ENCODE results near the gene SELENOF. TPM values are rescaled to one million over a fixed set of nuclear protein-coding genes. Genes with fewer than 3 reads are reported as not detected.

SELENOF gene
- polyA plus RNA-seq, 2 of the 4 experiments (the other 2 are of a cell fraction) = 166 to 311 TPM

- TF ChIP-seq TFCP2L1 (CRISPR knock-in tag; IDR thresholded peaks at IDR 0.05) = no peak
- no peak for TF ChIP-seq MAFK (IDR thresholded peaks at IDR 0.05; ENCODE audit: partially characterized antibody)
- no peak for TF ChIP-seq ESRRA (IDR thresholded peaks at IDR 0.05; ENCODE audit: borderline replicate concordance, low read length)
- no peak for TF ChIP-seq CTCF (IDR thresholded peaks at IDR 0.05)
- TF ChIP-seq MYC (IDR thresholded peaks at IDR 0.05; ENCODE audit: borderline replicate concordance, low read length) = no peak
Measured at GRCh38 chr1:86826856-86827255, 87.1 kb downstream of the SELENOF start (continued).

- H3K9me3 ChIP-seq = no peaks in the 10 kb centered on the region
- ChIA-PET CTCF (no interaction called here), POLR2A (no interaction called here)
- WGBS (ENCODE audit: missing lambda C conversion rate) = 56% methylated on average over 2 of the region's 2 CpGs
- no peak overlapping the region for H3K27ac ChIP-seq
- peaks cover 9% of the 10 kb centered on the region; the same call in 1 of the 3 replicates for H3K4me1 ChIP-seq
- no peak for TF ChIP-seq NPAS2 (CRISPR knock-in tag; IDR thresholded peaks at IDR 0.05; ENCODE audit: borderline replicate concordance)
- no peak for TF ChIP-seq MAFK (IDR thresholded peaks at IDR 0.05; ENCODE audit: partially characterized antibody)
- DNase-seq (ENCODE audit: low read depth in 1 of 2, low spot score in 1 of 2) (no peak), ATAC-seq (no peak), FAIRE-seq (no peak)
- no peak overlapping the region for H3K4me3 ChIP-seq
- H3K4me2 ChIP-seq = no peak overlapping the region
Measured at GRCh38 chr1:86825319-86825718, 88.6 kb downstream of the SELENOF start.

- FAIRE-seq = no peak
- H3K4me1 ChIP-seq = peaks cover 9% of the 10 kb centered on the region; the same call in 1 of the 3 replicates
- H3K4me3 ChIP-seq = no peak overlapping the region
- 35% methylated on average over 3 of the region's 3 CpGs for WGBS (ENCODE audit: missing lambda C conversion rate)
- ChIA-PET CTCF (interaction anchor here (0.9 to 1.3 kb wide), 3 partner anchors 10 to 141 kb away, joined by 3 to 6 read pairs (median 3); no protein-coding TSS in a partner anchor), POLR2A (no interaction called here)
- no peak for ATAC-seq
- no peak for DNase-seq (ENCODE audit: low read depth in 1 of 2, low spot score in 1 of 2)
- H3K9me3 ChIP-seq = no peaks in the 10 kb centered on the region
- no peak overlapping the region for H3K27ac ChIP-seq
- TF ChIP-seq CEBPB (IDR thresholded peaks at IDR 0.05) (no peak), RAD21 (conservative IDR thresholded peaks at IDR 0.05 in 1 of 2, IDR thresholded peaks at IDR 0.05 in 1 of 2) (no peak), KDM5A (IDR thresholded peaks at IDR 0.05) (no peak), ZC3H11A (IDR thresholded peaks at IDR 0.05) (no peak), REST (IDR thresholded peaks at IDR 0.05) (no peak), SREBF2 (IDR thresholded peaks at IDR 0.05) (no peak)
- 0 out of 3 replicates have a peak overlapping the region, but pooled peaks have one; percentile 23 for H3K4me2 ChIP-seq
Measured at GRCh38 chr1:86823821-86824500, 90.0 kb downstream of the SELENOF start.

GRCh38 chr1:86823386-86823785 lies 90.5 kb downstream of the SELENOF start:
- Histone ChIP-seq H3K9me3 (no peaks in the 10 kb centered on the region), H3K4me3 (no peak overlapping the region), H3K27ac (no peak overlapping the region), H3K4me2 (0 out of 3 replicates have a peak overlapping the region, but pooled peaks have one; percentile 23), H3K4me1 (peaks cover 9% of the 10 kb centered on the region; the same call in 1 of the 3 replicates)
- FAIRE-seq (no peak), DNase-seq (ENCODE audit: low read depth in 1 of 2, low spot score in 1 of 2) (no peak), ATAC-seq (no peak)
- WGBS (ENCODE audit: missing lambda C conversion rate) = 45% methylated on average over 2 of the region's 2 CpGs
- POLR2A ChIA-PET = no interaction called here
- CTCF ChIA-PET = interaction anchor here (0.9 to 1.3 kb wide), 2 partner anchors 10 to 141 kb away, joined by 3 to 6 read pairs; no protein-coding TSS in a partner anchor
- TF ChIP-seq GATA3 (IDR thresholded peaks at IDR 0.05; ENCODE audit: borderline replicate concordance) (no peak), JUNB (IDR thresholded peaks at IDR 0.05) (no peak), ELK1 (IDR thresholded peaks at IDR 0.05; ENCODE audit: low read depth, low read length) (no peak), FOSB (CRISPR knock-in tag; IDR thresholded peaks at IDR 0.05) (no peak), USF2 (IDR thresholded peaks at IDR 0.05) (no peak), RFX5 (IDR thresholded peaks at IDR 0.05) (no peak), ZNF302 (CRISPR knock-in tag; IDR thresholded peaks at IDR 0.05) (no peak), RAD21 (conservative IDR thresholded peaks at IDR 0.05 in 1 of 2, IDR thresholded peaks at IDR 0.05 in 1 of 2) (no peak), HDAC2 (IDR thresholded peaks at IDR 0.05) (no peak)

Measured in A549 (cell line).